Stimulated activated CD8-positive, alpha-beta memory T cell treated with anti-CD3 and anti-CD28 coated beads, Interleukin-12 subunit alpha, Interleukin-12 subunit beta, amount 100 ng/mL, for 24 hours (primary cell): ENCODE data around the gene LIMCH1.
"Not testable (repeated sequence)": the region's sequence is repeated elsewhere in the genome, so short reads cannot be mapped to it uniquely, and the experiment has no call there.

Source experiments
- DNase-seq: peaks from one replicate; pipeline ENCODE4 v3.0.0-alpha.2; 2020; ENCODE audit errors: extremely low read depth

The LIMCH1 gene

DNA sequence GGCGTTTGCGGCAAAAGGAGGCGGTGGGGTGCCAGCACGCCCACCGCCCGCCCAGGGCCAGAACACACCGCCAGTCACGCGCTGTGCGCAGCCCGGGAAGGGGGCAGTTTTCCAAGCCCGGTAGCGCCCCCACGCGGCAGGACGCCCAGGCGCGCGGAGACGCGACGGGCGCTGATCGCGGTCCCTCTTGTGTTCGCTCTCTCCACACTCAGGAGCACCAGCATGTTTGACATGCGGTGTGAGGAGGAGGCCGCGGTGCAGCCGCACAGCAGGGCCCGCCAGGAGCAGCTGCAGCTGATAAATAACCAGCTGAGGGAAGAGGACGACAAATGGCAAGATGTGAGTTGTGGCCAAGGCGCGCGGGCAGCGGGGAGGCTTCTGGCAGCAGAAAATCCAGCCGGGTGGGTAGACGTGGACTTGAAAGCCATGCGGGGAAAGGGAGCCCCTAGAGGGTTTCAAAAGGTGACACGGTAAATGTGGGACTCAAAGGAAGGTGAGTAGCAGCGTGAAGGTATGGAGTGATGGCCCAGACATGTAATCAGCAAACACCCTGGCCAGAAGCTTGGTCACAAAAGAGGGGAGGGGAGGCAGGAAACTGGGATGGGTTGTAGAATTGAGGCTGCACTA is 106.4 kb downstream of the LIMCH1 start:
- no peak for DNase-seq

DNA sequence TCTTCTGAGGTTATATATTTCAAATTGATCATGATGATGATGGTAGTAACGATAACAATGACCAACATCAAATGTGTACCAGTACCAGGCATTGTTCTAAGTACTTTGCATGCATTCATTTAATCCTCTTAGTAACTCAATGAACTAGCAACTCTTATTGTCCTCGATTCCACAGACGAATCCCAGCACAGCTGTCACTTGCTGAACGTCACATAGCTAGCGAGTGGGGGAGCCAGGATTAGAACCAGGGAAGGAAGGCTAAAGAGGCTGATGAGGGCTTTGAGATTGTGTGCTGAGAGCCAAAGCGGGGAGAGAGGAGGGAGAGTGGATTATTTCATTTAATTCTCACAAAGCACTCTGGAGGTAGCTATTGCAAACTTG is 106.9 kb downstream of the LIMCH1 start:
- DNase-seq = no peak

DNA sequence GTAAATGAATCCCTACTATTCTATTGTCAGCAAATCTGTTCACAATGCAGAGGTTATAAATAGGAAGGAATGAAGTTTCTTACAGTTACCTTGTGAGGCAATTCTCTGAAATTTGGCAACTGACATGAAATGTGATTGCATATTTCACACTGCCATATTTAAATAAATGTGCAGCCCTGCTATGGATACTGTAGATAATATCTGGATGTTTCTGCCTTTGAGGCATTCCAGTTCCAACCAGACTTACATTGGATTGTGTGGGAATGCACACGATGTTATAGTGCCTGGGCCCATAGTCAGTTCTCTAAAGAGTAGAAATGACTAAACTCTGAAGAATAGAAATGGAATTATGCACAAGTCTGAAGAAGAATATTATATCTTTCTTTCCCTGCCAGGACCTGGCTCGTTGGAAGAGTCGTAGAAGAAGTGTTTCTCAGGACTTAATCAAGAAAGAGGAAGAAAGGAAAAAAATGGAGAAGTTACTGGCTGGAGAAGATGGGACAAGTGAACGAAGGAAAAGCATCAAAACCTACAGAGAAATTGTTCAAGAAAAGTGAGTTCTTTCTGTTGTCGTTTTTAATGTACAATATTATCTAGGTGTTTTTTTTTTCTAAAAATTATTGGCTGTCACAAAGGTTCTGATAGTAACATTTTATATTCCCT is 107.9 kb downstream of the LIMCH1 start:
- DNase-seq = no peak

DNA sequence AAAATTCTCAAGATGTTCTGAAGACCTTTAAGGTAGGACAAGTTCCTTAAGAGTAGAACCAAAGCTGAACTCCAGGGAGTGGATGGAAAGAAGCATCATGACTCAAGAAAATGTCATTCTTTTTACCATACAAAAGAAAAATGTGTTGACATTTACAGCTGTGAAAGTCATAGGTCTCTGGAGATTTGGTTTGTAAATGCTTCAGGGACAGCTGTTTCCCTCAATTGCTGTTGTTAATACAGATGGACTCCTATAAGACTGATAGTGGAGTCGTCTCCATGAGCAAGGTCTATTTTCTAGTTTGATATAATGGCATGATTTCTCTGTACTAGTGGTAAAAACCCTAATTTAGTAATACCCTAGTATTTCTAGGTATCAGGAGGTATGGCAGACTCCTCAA is 108.9 kb downstream of the LIMCH1 start:
- no peak for DNase-seq

DNA sequence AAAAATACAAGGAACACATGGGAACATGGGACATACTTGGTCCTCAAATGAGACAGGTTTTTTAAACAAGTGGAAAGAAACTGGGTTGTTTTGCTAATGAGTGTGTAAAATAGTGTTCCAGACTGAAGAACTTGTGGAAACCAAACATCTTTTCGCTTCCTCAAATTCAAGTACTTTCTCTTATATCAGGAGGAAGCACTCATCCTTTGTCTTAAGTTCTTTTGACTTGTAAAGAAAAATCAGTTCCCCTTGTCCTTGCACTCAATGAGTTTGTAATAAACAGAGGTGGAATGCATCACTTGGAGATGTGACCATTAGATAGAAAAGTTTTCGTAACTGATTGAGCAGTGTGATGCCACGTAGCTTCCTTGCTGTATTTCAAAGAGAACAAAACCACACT is 109.4 kb downstream of the LIMCH1 start:
- no peak for DNase-seq

DNA sequence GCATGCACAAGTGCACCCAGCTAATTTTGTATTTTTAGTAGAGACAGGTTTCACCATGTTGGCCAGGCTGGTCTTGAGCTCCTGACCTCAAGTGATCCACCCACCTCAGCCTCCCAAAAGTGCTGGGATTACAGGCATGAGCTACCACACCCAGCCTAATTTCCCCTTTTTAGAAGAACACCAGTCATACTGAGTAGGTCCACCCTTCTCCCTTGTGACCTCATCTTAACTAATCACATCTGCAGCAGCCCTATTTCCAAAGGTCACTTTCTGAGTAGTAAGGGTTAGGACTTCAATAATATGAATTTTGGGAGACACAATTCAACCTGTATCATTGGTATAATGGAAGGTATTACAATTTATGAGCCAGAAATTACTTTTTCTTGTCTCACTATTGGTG is 113.2 kb downstream of the LIMCH1 start:
- not testable (repeated sequence) for DNase-seq

DNA sequence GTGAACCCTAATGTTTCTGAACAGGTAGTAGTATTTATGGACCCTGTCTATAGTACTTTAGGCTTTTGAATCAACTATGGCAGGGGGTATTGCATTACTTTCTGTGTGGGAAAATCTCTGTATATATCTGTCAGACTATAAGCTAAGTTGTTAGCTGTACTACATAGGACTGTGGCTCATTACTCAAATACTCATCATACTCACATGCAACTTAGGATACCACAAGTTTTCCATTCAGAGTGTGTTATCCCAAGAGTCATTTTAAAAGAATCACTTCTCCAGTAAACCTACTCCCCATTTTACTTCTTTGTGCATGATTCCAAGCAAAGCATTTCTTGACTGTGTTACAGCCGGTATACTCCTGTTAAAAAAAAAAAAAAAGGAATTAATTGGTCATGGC is 115.0 kb downstream of the LIMCH1 start:
- DNase-seq = no peak

DNA sequence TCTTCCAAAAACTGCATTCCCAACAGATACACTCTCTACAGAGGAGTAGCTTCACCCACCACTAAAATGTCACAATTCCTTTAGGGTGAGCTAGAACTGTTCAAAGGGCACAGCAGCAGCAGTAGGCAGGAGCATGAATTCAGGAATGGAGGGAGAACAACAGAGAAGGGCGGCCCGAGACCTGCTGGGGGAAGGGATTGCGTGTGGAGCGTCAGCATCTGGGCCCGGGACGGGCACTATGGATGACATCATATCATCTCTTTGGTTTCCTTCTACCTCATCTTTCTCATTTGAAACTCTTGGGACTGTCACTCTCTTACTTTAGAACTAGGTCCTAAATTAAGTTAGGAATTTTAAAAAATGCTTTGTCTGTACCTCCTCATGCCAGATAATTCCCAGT is 115.6 kb downstream of the LIMCH1 start:
- DNase-seq = no peak

DNA sequence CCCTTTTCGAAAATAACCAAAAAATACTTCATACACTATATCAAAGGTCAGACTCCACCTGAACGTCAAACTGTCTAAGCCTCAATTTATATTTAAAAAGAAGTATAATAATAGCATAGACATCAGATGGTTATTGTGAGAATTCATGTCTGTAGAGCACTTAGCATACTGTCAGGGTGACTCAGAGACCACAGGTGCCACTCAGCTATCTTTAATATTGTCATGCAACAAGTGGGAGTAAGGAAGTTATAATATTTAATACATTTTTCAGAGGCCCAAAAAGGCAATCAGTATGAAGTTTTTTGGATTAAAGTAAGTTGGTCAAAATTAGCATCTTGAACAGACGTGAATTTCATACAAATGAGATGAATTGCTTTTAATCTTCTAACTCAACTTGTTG is 117.2 kb downstream of the LIMCH1 start:
- no peak for DNase-seq

DNA sequence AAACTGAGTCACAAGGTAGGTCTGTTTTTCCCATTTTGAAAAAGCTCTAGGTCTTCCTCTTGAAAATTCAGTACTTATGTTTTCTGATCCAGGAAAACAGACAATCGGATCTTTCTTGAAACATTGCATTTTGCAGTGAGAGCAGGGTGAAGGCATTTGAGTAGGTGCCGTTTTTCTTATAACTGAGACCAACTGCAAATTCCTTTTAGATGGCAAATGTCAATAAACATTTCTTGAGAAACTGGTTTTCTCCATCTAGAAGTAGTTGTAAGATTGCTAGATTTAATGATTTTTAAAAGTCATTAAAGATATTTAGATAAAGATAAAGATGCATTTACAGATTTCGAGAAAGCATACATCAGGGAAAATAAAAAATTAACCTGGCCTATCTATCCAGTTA is 118.1 kb downstream of the LIMCH1 start:
- DNase-seq = no peak

DNA sequence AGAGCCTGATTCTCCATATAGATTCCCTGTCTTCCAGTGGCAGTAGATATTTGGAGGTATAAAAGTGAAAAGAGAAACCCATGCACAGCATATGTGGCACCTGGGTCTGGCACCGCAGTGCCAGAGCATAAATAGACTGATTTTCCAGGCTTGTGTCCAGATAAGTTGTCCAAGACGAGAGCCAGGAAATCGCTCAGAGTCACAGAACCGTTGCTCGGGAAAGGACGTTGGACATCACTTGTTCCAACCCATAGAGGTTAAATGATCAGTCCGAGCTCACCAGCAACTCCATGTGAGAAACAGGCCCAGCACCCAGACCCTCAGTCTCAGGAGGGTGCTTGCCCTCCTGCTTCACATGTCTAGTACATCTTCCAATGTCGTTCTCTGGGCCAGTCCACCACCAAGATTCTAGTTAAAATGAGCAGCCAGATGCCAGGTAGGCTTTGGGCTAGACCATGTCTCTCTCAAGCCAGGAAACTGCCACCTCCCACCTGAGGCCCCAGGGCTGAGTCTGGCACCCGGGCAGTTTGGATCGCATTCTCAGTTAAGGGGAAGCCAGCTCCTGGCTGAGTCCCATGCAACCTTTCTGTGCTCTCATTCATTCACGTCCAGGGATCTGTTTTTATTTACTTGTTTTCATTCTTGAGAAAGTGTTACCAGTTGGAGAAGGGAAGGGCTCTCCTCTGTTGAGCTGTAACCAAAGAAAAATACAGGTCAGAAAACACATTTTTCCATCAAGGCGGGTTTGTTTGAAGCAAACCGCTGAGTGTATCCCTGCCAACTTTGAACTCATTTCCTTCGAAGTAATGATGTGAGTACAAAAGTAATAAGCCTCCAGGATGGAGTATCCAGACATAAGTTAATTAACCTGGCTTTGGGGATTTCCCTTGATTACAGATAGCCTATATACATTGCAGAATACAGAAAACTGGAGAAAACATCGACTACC is 118.9 kb downstream of the LIMCH1 start:
- no peak for DNase-seq

DNA sequence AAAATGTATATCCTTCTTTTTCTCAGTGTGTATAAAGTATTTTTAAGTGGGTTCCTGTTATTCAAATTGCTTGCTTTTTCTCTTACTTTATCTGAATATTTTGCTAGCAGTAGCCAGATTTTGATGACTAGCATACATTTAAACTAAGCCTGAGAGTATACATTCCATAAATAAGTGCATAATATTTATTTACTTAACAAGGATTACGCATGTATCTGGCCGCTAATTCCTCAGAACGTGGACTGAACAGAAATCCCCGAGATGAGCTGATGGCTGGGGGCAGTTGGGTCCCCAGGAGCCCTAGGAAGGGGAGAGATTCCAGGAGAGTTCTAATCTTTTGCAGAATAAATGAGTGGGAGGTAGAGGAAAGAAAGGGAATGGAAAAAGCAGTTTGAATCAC is 119.6 kb downstream of the LIMCH1 start:
- no peak for DNase-seq

DNA sequence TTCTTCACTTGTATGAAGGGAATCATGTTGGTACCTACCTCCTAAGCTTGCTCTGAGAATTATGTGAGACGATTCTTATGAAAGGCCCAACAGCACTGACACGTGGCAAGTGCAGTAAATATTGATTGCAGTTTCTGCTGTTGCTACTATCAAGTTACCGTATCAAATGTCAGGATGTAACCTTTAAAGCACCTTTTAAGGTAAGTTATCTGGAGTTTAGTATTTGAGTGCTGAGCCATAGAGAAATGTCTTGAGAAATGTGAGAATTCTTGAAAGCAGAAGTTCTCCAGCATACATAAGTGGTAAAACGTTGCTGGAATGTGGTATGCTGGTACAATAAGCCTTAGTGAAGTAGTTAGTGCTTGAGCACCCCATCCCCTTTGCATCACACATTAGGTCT is 120.2 kb downstream of the LIMCH1 start:
- DNase-seq = no peak

DNA sequence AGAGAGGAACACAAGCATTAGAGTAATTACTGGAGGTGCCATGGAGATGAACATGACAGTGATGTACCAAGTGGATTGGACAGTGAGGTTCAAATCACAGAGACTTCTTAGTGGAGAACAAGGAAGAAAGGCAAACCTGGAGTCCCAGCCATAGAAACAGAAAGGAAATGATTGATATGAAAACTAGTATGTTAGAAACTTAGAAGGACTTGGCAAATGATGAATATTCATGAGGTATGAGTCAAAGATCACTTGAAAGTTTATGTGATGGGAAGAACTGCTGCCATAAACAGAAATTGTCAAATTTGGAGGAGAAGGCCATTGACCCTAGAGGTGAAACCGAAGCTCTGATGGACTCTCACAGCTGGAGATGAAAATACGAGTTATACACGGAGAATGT is 122.4 kb downstream of the LIMCH1 start:
- DNase-seq = no peak

DNA sequence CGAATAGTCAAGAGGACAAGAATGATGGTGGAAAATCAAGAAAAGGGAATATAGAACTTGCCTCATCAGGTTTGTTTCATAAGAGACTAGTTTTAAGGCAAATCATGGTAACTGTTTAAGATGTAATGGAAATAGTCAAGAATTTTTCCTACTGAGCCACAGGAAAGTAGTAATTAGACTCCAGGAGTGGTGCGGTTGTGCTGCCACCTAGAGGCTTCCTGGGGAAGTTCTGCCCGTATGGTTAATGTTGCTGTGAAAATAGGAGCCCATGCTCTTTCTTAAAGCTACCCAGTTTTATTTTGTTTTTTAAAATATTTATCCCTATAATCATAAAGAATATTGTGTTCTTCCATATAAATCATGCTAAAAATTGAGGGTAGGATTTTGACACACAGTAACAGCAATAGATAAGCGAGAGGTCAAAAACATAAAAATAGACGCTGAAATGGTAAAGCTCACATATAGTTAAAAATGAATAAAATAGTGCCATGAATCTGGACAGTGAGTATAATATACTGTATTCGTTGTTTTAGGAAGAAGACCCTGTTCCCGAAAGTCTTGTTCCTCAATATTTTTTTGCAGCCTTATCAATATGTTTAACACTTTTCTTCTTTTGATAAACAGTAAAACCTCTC is 123.6 kb downstream of the LIMCH1 start:
- no peak for DNase-seq

DNA sequence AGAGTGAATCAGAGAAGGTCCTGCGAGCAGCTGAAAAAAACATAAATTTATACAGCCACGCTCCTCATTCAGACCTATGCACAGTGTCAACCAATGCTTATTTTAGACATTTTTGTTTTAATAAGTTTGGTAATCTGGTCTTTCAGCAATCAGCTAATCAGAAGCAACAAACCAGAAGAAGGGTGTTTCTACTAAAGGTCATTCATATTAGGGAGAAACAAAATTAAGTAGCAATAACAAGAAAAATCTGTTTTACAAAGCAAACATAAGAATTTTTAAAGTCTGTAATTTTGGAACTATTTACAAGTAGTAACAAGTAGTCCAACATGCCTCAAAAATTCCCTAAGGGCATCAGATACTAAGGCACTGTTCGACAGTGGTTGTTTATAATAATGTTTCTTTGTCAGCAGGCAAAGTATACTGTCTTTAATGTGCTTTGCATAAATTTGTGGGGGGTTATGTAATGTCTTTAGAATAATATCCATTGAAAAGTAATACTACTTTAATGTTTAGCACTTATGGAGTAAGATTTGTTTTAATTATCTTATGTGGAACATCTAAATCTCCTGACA is 127.8 kb downstream of the LIMCH1 start:
- no peak for DNase-seq

DNA sequence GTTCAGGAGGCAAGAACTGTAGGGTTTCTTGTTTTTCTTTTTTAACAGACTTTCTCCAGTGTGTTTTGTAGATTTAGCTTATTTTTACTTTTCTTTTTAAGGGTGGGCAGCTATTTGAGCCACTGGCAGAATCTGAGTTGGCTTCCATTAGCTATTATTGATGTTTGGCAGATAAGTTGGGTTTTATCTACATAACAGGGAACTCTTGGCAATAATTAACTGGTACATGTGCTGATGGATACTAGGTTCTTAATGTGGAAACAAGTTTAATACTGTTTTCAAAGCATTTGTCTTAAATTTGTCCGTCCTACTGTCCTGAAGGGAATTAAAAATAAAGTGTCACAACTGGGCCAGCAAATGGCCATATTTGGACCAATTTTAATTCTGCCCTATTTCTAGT is 130.1 kb downstream of the LIMCH1 start:
- DNase-seq = no peak

DNA sequence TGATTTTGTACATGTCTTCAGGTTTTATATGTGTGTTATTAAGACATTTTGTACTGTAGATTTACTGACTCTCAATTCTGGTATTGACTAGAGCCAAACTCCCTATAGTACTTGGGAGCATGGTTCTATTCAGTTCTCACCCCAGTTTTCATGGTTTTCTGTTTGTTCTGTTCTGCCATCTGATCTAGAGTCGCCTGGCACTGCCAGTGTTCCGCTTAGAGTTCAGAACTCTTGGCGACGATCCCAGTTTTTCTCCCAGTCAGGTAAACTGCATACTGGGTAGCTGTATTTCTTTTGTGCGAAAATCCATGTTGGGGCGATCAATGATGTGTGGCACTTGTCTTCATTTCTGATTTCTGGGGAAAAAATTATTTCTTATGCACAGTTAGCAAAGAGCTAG is 132.6 kb downstream of the LIMCH1 start:
- DNase-seq = no peak

DNA sequence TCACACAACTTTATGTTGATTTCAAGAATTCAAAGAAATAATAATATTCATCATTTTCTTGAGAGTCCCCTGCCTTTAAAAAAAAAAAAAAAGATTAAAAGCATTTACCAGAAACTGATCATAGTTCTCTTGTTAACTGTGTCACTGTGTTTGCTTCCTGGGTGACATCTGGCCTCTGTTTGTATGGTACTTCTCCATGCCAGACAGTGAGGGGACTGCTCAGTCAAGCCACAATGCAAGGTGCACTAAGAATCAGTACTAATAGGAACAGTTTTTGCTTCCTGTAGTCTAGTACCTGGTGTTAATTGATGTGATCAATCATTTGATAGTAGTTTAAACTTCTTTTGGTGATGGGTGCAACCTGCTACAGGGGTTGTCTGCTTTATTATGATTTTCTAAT is 133.0 kb downstream of the LIMCH1 start:
- DNase-seq = no peak

DNA sequence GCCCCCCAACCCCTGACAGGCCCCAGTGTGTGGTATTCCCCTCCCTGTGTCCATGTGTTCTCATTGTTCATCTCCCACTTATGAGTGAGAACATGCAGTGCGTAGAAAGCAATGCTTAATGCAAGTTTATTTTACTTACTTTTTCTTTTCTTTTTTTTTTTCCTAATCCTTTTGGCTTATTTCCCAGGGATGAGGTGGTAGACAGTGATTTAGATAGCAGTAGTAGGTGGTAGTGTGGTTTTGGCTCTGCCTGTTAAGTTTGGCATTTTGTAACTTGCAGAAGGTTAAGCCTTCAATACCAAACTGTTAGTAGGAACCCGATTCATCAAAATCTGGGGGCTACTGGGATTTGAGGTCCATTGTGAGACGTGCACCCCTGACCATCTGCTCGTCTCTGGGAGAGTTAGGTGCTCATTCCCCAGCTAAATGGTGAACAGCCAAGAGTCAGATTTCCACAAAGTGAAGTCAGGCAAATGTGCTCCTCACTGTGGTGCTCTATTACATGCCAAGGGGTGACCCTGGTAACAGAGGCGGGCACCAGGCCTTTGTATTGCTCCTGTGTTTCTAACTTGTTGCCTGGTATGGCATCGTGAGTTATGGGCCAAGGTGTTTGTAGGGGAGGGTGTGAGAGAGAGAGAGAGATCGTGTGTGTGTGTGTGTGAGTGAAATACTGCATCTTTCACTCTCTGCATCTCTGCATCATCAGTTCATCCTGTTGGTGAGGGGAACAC is 140.3 kb downstream of the LIMCH1 start:
- no peak for DNase-seq

DNA sequence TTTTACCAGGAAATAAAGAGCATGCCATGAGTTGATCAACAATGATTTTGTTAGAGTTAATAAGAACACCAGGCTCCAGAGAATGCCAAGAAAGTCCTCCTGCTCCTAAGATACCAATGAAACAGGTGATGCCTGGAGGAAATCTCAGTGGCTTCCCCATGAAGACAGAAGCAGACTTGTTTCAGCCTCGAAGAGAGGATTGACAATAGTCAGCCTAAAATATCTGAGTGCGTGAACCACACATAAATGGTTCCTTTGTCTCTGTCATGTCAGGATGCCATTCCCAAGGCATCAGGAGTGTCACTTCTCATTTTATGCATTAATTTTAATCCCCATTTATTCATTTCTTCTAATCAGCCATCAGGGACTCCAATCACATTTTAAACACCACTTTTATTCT is 141.0 kb downstream of the LIMCH1 start:
- DNase-seq = no peak
